ENCODE results near the gene HTR2C. TPM values are rescaled to one million over a fixed set of nuclear protein-coding genes. Genes with fewer than 3 reads are reported as not detected.

The HTR2C gene
- polyA plus RNA-seq (2012; ENCODE audit: insufficient read length, low read depth): not detected

DNA sequence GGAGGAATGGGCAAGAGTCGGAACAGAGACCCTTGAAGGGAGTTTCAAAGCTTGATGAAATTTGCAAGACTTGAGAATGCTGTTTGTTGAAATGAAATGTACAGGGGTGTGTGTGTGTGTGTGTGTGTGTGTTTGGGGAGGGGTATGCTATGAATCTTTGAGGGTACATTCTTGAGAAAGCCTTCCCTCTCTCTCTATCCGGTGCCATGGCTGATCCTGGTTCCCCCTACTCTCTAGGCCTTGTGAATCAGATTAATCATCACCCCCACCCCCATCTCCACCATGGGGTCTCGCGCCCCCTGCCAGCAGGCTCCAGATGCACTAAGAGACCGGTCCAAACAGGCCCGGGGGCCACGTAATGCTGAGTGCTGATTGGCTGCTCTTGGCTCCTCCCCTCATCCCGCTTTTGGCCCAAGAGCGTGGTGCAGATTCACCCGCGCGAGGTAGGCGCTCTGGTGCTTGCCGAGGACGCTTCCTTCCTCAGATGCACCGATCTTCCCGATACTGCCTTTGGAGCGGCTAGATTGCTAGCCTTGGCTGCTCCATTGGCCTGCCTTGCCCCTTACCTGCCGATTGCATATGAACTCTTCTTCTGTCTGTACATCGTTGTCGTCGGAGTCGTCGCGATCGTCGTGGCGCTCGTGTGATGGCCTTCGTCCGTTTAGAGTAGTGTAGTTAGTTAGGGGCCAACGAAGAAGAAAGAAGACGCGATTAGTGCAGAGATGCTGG is at the start of gene HTR2C:
TSS of gene HTR2C (plus strand) at position 441 of the 729 bp plus-strand sequence. CDS start 142,851 bp downstream, outside the sequence.
- TF ChIP-seq POLR2AphosphoS5 (IDR thresholded peaks at IDR 0.05; ENCODE audit: low read depth, low read length): no peak
- TF ChIP-seq, protein P1, sequence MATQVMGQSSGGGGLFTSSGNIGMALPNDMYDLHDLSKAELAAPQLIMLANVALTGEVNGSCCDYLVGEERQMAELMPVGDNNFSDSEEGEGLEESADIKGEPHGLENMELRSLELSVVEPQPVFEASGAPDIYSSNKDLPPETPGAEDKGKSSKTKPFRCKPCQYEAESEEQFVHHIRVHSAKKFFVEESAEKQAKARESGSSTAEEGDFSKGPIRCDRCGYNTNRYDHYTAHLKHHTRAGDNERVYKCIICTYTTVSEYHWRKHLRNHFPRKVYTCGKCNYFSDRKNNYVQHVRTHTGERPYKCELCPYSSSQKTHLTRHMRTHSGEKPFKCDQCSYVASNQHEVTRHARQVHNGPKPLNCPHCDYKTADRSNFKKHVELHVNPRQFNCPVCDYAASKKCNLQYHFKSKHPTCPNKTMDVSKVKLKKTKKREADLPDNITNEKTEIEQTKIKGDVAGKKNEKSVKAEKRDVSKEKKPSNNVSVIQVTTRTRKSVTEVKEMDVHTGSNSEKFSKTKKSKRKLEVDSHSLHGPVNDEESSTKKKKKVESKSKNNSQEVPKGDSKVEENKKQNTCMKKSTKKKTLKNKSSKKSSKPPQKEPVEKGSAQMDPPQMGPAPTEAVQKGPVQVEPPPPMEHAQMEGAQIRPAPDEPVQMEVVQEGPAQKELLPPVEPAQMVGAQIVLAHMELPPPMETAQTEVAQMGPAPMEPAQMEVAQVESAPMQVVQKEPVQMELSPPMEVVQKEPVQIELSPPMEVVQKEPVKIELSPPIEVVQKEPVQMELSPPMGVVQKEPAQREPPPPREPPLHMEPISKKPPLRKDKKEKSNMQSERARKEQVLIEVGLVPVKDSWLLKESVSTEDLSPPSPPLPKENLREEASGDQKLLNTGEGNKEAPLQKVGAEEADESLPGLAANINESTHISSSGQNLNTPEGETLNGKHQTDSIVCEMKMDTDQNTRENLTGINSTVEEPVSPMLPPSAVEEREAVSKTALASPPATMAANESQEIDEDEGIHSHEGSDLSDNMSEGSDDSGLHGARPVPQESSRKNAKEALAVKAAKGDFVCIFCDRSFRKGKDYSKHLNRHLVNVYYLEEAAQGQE (IDR thresholded peaks at IDR 0.05; ENCODE audit: insufficient read depth in 1 of 2, low read depth in 2 of 2, low read length in 2 of 2): no peak
- no peak for TF ChIP-seq FOXP2 (optimal IDR thresholded peaks at IDR 0.05; ENCODE audit: borderline replicate concordance, extremely low read depth, extremely low read length, insufficient read depth)
- no peak for TF ChIP-seq TAF1 (IDR thresholded peaks at IDR 0.05; ENCODE audit: borderline replicate concordance, insufficient read depth, low read length)
- no peak for TF ChIP-seq SIN3A (IDR thresholded peaks at IDR 0.05; ENCODE audit: borderline replicate concordance, insufficient read depth, low read length)

DNA sequence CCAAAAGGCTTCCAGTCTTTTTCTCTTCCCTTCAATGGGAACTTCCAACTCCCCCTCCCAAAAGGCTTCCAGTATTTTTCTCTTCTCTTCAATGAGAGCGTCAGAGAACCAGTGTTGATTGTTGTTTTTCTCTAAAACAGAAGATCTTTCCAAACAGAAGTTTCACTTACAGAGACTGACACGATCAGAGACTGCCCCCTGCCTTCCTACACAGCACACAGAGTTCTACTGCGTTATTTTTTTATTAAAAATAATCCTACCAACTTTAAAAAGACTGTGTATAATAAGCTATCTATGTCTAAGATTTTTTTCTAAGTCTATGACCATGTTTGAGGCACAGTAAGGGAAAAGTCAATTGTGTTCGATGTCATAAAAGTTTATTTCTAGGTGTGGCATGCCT is 3.5 kb upstream of the HTR2C start:
- TF ChIP-seq TAF1 (IDR thresholded peaks at IDR 0.05; ENCODE audit: borderline replicate concordance, insufficient read depth, low read length): no peak
- TF ChIP-seq POLR2AphosphoS5 (IDR thresholded peaks at IDR 0.05; ENCODE audit: low read depth, low read length): no peak
- TF ChIP-seq SIN3A (IDR thresholded peaks at IDR 0.05; ENCODE audit: borderline replicate concordance, insufficient read depth, low read length): no peak
- TF ChIP-seq, protein P1 (IDR thresholded peaks at IDR 0.05; ENCODE audit: insufficient read depth in 1 of 2, low read depth in 2 of 2, low read length in 2 of 2): no peak
- no peak for TF ChIP-seq FOXP2 (optimal IDR thresholded peaks at IDR 0.05; ENCODE audit: borderline replicate concordance, extremely low read depth, extremely low read length, insufficient read depth)

DNA sequence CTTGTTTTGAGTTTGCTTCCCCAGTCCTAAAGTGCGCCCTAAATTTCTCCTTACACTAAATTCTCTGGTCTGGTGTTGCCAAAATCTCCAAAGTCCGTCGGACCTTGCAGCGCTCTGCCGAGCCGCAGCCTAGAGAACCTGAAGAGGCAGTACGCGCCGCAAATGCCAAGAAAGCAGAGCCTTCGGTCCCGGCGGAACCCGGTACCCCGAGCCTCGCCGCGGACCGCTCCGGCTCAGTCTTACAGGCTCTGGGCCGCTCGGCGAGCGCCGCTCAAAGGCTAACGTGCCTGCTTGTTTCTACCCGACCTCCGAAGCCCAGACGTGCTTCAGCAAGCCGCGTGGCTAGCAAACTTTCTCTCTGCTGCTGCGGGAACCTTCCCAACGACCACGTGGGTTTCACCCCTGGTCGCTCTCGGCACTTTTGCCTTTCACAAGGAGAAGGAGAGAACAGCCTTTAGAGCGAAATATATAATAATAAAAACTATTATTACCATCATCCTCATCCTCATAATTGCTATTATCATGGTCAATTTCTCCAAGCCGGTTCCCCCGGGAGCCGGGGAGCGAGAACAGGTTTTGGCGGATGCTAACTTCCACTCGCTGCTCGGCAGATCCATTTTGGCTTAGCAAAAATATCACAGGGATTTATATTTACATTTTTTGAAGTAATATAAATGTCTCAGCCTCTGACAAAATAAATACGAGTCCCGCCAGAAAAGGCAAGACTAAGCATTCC is 2.2 kb upstream of the HTR2C start:
- no peak for TF ChIP-seq TAF1 (IDR thresholded peaks at IDR 0.05; ENCODE audit: borderline replicate concordance, insufficient read depth, low read length)
- TF ChIP-seq SIN3A (IDR thresholded peaks at IDR 0.05; ENCODE audit: borderline replicate concordance, insufficient read depth, low read length): no peak
- TF ChIP-seq, protein P1 (IDR thresholded peaks at IDR 0.05; ENCODE audit: insufficient read depth in 1 of 2, low read depth in 2 of 2, low read length in 2 of 2): no peak
- TF ChIP-seq FOXP2 (optimal IDR thresholded peaks at IDR 0.05; ENCODE audit: borderline replicate concordance, extremely low read depth, extremely low read length, insufficient read depth): no peak

DNA sequence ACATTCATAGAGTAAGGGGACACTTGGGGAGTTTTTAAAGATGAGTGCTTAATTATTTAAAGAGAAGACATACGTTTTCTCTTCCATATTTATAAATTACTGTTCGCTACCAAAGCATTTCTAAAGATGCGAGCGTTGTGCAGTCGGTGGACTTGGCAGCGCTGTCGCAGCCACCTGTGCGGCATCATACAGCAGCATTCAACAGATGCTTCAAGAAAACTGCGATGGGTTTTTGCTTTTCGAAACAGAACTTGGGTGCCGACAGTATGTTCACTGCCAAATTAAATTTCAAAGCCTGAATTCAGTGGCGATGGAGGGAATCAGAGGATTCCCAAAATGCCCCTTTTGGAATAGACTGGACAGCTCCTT is 1.6 kb upstream of the HTR2C start:
- TF ChIP-seq FOXP2 (optimal IDR thresholded peaks at IDR 0.05; ENCODE audit: borderline replicate concordance, extremely low read depth, extremely low read length, insufficient read depth) (no peak), POLR2AphosphoS5 (IDR thresholded peaks at IDR 0.05; ENCODE audit: low read depth, low read length) (no peak), TAF1 (IDR thresholded peaks at IDR 0.05; ENCODE audit: borderline replicate concordance, insufficient read depth, low read length) (no peak), SIN3A (IDR thresholded peaks at IDR 0.05; ENCODE audit: borderline replicate concordance, insufficient read depth, low read length) (no peak)
- TF ChIP-seq, protein P1 (IDR thresholded peaks at IDR 0.05; ENCODE audit: insufficient read depth in 1 of 2, low read depth in 2 of 2, low read length in 2 of 2): no peak

Data from PFSK-1 (cell line).